WI38 (cell line): ENCODE results near the gene TAAR1.
"Not testable (repeated sequence)": the region's sequence is repeated elsewhere in the genome, so short reads cannot be mapped to it uniquely, and the experiment has no call there.

Experiments
- H3K4me3 ChIP-seq: 2 replicates; pipeline ENCODE4 v1.5.1; 2011; ENCODE audit warnings: low read depth, mild to moderate bottlenecking, control low read depth, low read length
- TF ChIP-seq, protein P1 (sequence below): IDR thresholded peaks from 2 replicates; pipeline ENCODE4 v1.5.1; 2012; ENCODE audit warnings: low read depth, mild to moderate bottlenecking, control low read depth, low read length

The TAAR1 gene, protein sequence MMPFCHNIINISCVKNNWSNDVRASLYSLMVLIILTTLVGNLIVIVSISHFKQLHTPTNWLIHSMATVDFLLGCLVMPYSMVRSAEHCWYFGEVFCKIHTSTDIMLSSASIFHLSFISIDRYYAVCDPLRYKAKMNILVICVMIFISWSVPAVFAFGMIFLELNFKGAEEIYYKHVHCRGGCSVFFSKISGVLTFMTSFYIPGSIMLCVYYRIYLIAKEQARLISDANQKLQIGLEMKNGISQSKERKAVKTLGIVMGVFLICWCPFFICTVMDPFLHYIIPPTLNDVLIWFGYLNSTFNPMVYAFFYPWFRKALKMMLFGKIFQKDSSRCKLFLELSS

DNA sequence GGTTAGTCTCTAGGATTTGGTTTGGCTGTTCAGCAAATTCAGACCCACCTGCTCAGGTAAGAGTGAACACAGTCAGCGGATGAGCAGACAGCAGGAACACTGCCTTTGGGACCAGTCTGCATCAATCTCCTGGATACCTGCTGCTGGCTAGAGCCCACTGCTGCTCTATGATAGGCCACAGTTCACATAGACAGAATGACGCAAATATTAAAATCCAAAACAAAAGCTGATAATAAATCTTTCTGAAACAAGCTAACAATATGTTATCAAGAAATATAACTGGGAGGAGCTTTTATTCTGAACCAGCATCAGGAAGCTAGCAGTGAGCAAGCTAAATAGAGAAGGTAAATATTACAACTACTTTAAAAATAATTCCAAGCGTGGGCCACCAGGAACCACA lies at the start of gene TAAR1:
TSS of gene TAAR1 (minus strand) at position 101 of the 400 bp plus-strand sequence. CDS start 13,179 bp downstream, outside the sequence.
- TF ChIP-seq, protein P1, sequence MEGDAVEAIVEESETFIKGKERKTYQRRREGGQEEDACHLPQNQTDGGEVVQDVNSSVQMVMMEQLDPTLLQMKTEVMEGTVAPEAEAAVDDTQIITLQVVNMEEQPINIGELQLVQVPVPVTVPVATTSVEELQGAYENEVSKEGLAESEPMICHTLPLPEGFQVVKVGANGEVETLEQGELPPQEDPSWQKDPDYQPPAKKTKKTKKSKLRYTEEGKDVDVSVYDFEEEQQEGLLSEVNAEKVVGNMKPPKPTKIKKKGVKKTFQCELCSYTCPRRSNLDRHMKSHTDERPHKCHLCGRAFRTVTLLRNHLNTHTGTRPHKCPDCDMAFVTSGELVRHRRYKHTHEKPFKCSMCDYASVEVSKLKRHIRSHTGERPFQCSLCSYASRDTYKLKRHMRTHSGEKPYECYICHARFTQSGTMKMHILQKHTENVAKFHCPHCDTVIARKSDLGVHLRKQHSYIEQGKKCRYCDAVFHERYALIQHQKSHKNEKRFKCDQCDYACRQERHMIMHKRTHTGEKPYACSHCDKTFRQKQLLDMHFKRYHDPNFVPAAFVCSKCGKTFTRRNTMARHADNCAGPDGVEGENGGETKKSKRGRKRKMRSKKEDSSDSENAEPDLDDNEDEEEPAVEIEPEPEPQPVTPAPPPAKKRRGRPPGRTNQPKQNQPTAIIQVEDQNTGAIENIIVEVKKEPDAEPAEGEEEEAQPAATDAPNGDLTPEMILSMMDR: no peak
- H3K4me3 ChIP-seq: no peak within 1 kb of the TSS

DNA sequence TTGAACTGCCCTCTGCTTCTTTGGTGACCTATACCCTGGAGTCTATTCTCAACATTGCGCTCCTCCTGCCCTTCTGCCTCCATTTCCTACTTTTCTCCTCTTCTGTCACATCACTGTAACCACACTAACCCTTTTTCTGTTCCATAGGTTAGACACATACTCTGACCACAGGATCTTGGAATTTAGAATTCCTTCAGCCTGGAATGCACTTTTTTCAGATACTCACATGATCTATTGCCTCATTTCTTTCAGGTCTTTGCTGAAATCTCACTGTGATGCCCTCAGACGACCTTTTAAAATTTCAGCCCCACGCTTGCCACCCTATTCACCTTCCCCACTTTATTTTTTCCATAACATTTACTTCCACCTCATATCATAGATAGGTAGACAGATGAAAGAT lies 49.8 kb upstream of the TAAR1 start:
- TF ChIP-seq, protein P1: no peak
- H3K4me3 ChIP-seq: no peak overlapping the region

DNA sequence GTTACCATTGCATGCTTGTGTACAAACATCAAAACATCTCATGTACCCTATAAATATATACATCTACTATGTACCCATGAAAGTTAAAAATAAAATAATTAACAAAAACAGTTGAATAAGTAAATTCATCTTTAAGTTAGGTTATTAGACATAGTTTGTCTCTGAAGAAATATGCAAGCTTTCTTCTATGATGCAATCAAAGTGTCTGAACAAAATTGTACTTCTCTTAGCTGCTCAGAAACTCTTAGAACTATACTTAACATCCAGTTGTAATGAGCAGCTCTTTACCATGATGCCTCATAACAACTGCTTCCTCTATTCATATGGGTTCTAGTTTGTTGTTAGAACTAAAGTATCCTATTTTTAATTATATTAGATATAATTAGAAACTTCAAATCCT lies 49.0 kb upstream of the TAAR1 start:
- TF ChIP-seq, protein P1: no peak
- H3K4me3 ChIP-seq: no peak overlapping the region

DNA sequence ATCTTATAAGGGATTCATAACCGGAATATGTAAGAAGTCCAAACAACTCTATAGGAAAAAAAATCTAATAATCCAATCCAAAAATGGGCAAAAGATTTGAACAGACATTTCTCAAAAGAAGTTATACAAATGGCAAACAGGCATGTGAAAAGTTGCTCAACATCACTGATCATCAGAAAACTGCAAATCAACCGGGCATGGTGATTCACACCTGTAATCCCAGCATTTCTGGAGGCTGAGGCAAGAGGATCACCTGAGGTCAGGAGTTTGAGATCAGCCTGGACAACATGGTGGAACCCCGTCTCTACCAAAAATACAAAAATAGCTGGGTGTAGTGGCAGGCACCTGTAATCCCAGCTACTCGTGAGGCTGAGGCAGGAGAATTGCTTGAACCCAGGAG lies 47.8 kb upstream of the TAAR1 start:
- not testable (repeated sequence) for H3K4me3 ChIP-seq

DNA sequence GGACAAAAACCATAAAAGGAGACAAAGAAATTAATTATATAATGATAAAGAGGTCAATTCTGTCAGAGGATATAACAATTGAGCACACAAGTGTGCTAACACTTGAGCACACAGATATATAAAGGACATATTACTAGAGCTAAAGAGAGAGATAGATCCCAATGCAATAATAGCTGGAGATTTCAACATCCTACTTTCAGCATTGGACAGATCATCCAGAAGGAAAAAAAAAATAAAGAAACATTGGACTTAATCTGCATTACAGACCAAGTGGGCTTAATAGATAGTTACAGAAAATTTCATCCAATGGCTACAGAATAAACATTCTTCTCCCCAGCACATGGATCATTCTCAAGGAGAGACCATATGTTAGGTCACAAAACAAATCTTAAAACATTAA lies 45.0 kb upstream of the TAAR1 start:
- TF ChIP-seq, protein P1: no peak
- H3K4me3 ChIP-seq: no peak overlapping the region

DNA sequence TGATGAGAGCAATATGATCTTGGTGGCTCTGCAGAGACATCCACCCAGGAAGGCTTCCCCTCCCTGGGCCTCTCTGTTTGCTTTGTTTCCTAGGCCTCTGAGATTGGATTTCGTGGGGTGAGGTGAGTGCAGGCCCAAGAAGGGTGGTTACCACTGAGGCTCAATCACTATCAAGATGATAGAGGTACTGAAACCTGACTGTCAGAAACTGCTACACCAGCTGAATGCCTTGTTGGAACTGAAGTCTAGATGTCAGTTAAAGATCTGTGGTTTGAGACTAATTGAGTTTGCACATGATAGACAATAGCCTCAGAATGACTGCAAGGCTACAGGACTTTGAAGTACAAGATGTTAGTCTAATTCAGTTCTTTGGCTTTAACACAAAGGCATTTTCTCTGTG lies 39.6 kb upstream of the TAAR1 start:
- H3K4me3 ChIP-seq: no peak overlapping the region
- TF ChIP-seq, protein P1: no peak

DNA sequence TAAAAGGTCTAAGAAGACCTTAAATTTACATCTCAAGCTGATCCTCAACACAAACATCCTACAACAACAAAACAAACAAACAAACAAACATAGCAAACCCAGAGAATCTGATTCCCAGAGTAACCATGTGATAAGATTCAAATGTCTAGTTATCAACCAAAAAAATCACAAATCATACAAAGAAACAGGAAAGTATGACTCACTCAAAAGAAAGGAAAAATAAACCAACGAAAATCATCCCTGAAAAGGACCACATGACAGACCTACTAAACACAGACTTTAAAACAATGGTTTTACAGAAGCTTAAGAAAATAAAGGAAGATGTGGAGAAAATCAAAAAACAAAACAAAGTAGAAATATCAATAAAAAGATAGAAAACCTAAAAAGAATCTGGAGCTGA lies 36.8 kb upstream of the TAAR1 start:
- TF ChIP-seq, protein P1: no peak

DNA sequence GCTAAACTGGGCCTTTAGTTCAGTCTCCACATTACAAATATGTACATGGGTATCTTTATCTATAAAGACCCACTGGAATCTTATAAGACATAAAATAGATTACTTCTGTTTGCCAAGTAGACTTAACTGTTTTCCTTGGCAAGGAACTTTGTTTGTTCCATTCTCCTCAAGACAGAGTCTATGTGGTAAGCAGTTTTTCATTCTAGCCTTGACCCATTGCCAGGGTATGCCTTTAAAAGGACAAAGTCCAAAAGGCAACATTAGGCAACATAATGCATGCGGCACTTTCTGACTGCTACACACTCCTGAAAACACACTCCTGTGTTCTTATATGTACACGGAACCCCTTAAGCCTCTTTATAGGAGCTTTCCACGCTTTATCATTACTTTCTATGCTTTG lies 34.5 kb upstream of the TAAR1 start:
- H3K4me3 ChIP-seq: no peak overlapping the region
- TF ChIP-seq, protein P1: no peak

More for the DNA sequence above, 36.8 kb upstream of the TAAR1 start:
- no peak overlapping the region for H3K4me3 ChIP-seq
